ENCODE results near the gene CCDC73. TPM values are rescaled to one million over a fixed set of nuclear protein-coding genes. Genes with fewer than 3 reads are reported as not detected.

The CCDC73 gene
- total RNA-seq, 1 donor from 2014 or later, result 0.09 TPM

DNA sequence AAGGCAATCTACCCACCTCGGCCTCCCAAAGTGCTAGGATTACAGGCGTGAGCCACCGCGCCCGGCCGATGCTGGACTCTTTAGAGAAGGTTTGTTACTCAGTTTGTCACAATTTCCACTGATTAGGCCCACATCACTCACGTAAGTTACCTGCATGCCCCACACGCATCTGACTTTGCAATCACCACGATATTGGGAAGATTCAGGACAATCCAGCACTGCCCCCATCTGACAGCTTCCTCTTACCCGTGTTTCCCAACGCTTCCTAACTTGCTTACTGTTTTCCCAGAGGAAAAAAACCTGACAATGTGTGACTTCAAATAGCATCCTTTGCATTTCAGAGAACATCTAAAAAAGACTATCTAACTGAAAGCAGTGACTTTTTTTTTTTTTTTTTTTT, 232.6 kb downstream of the CCDC73 start:
- ATAC-seq (no peak), DNase-seq (no peak)
- no peak overlapping the region for H3K4me3 ChIP-seq
- H3K9me3 ChIP-seq, result no peaks in the 10 kb centered on the region
- intact Hi-C loops (cut with DNase I), result no loop called here
- no peaks in the 10 kb centered on the region for H3K27me3 ChIP-seq (ENCODE audit: low read depth)
- TF ChIP-seq CTCF (IDR thresholded peaks at IDR 0.05), result no peak
- no peaks in the 10 kb centered on the region for H3K36me3 ChIP-seq
- no peaks in the 10 kb centered on the region for H3K4me1 ChIP-seq
- no peak overlapping the region for H3K27ac ChIP-seq

DNA sequence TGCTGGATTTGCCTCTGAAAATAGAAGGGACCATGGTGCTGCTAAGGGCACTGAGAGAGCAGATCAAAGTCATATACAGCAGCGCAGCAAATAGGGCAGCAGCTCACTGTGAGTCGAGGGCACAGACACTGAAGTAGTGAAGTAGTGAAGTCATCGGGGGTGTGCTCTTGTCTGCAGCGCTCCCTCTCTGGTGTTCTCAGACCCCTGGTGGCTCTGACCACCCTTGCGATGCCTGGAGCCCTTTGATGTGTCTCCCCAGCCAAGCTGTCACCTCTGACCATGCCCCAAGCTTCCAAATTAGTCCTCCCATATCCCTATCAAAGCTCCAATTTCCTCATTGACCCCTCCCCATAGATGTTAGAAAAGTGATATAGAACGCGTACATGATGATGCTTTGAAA, 238.6 kb downstream of the CCDC73 start:
- Histone ChIP-seq H3K4me3 (no peak overlapping the region), H3K27ac (no peak overlapping the region), H3K36me3 (no peaks in the 10 kb centered on the region), H3K27me3 (ENCODE audit: low read depth) (no peaks in the 10 kb centered on the region), H3K4me1 (no peaks in the 10 kb centered on the region), H3K9me3 (no peaks in the 10 kb centered on the region)
- TF ChIP-seq CTCF (IDR thresholded peaks at IDR 0.05), result no peak
- ATAC-seq (no peak), DNase-seq (no peak)
- intact Hi-C loops (cut with DNase I), result no loop called here

GRCh38 chr11:32555091-32555490, 239.4 kb downstream of the CCDC73 start:
- no peak for TF ChIP-seq CTCF (IDR thresholded peaks at IDR 0.05)
- Histone ChIP-seq H3K4me1 (no peaks in the 10 kb centered on the region), H3K27me3 (ENCODE audit: low read depth) (no peaks in the 10 kb centered on the region), H3K36me3 (no peaks in the 10 kb centered on the region), H3K9me3 (no peaks in the 10 kb centered on the region), H3K4me3 (no peak overlapping the region), H3K27ac (no peak overlapping the region)
- ATAC-seq (no peak), DNase-seq (no peak)
- intact Hi-C loops (cut with DNase I), result no loop called here

Other genes with a start within 250 kb of the CCDC73 start
- gene EIF3M, start 210.8 kb downstream of the CCDC73 start, total RNA-seq, result 162 TPM
- 12.0 TPM for gene PRRG4, start 35.3 kb upstream of the CCDC73 start, total RNA-seq
- 27.6 TPM for gene QSER1, start 98.1 kb upstream of the CCDC73 start, total RNA-seq
- 0.71 TPM for gene DEPDC7, start 221.2 kb upstream of the CCDC73 start, total RNA-seq
- gene TCP11L1, start 244.9 kb upstream of the CCDC73 start, total RNA-seq, result 18.1 TPM